ENCODE measurements around the gene DIRAS2. TPM values are rescaled to one million over a fixed set of nuclear protein-coding genes. Genes with fewer than 3 reads are reported as not detected.
A peak's percentile ranks its signal among the peaks of the same experiment; 100 is the strongest.
"Not testable (repeated sequence)": the region's sequence is repeated elsewhere in the genome, so short reads cannot be mapped to it uniquely, and the experiment has no call there.

The DIRAS2 gene
- total RNA-seq (2014; rRNA removed; shearing (Covaris generic)), result 0.08 and 0.23 TPM in 2 replicates

DNA sequence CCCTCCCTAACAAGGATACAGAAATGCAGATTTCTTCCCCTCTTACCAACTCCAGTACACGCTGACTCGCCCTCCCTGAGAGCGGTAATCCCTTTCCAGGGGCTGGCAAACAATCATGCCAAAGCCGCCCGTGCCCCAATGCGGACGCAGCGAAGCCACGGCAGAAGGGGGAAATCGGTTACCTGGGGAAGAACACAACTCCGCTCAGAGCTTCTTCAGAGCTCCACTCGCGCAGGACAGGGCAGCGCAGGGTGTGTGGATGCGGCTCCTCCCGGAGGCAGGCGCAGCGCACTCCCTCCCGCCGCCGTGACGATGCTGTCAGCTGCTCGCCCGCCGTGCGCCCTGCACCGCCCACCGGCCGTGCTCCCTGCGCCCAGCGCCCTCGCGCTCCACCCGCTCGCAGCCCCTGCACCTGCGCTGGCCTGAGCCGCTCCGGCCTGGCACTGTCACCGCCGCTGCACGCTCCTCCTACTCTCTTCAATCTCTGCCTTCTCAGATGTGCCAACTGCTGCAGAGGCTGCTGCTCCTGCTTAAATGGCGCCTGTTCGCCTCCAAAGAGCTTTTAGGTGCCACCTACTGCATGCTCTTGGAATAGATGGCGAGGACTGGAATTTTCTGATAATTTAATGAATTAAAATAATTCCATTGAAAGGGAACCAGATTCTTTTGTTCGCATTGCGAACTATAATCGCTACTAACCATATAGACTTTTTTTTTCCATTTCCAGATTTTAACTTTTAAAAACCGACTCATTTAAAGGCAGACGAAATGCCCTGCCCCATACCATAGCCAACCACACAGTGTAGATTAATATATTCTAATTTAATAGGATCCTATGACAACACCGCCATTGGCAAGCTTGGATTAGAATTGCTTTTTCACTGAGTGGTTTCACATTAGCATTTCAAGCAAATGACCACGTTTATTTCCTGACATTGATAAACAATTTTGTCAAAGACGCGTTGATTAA, at the start of gene DIRAS2:
Gene DIRAS2 (minus strand): TSS at position 255 of the 970 bp plus-strand sequence. CDS start 28,997 bp downstream, outside the sequence.
- peak; percentile 52 for DNase-seq (ENCODE audit: low spot score)

DNA sequence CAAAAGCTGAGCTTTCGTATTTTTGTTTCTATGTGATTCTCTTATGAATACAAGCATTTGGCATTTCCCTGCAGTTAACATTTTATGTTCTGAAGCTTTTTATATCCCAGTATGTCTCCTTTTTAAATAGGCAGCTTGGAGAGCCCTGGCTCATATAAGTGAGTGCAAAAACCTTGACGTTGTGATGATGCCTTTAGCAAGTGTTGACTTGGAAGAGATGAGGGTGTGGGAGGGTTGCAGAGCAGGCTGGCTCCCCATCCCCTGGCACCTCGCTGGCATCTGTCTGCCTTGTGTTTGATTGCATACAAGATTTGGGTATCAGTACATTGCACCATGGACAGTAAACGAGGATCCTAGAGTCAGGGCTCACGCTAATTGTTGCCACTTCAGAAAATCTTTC, 42.1 kb upstream of the DIRAS2 start:
- no peak for DNase-seq (ENCODE audit: low spot score)

- DNase-seq (ENCODE audit: low spot score), result no peak
These were observed 41.5 kb upstream of the DIRAS2 start for GRCh38 chr9:90684106-90684505.

DNA sequence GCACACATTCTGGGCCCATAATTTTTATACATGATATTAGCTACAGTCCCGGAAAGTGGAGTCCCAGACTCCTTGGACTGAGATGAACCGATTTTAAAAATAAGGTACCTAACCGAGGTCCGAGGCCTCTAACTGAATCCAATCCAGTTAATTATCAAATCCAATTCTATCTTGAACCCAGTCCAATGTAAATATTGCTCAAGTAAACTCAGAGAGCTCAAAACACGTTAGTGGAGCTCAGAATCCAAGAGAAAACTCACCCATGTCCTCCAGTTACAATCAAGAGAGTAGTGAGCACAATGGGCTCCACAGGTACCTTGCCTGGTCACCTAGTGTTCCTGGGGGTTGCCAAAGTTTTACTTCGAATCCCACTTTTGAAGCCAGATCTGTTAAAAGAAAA, 37.9 kb upstream of the DIRAS2 start:
- no peak for DNase-seq (ENCODE audit: low spot score)

GRCh38 chr9:90665072-90665471, 22.4 kb upstream of the DIRAS2 start:
- DNase-seq (ENCODE audit: low spot score), result no peak

DNA sequence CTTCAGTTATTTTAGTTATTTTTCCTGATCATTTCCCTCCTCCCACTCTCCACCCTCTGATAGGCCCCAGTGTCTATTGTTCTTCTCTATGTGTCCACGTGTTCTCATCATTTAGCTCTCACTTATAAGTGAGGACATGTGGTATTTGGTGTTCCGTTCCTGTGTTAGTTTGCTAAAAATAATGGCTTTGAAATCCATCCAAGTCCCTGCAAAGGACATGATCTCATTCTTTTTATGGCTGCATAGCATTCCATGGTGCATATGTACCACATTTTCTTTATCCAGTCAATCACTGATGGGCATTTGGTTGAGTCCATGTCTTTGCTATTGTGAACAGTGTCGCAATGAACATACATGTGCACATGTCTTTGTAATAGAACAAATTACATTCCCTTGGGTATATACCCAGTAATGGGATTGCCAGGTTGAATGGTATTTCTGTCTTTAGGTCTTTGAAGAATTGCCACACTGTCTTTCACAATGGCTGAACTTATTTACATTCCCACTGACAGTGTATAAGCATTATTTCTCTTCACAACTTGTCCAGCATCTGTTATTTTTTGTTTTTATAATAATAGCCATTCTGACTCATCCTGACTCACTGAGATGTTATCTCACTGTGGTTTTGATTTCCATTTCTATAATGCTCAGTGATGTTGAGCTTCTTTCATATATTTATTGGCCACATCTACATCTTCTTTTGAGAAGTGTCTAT, 17.2 kb upstream of the DIRAS2 start:
- DNase-seq (ENCODE audit: low spot score), result peak; percentile 27

DNA sequence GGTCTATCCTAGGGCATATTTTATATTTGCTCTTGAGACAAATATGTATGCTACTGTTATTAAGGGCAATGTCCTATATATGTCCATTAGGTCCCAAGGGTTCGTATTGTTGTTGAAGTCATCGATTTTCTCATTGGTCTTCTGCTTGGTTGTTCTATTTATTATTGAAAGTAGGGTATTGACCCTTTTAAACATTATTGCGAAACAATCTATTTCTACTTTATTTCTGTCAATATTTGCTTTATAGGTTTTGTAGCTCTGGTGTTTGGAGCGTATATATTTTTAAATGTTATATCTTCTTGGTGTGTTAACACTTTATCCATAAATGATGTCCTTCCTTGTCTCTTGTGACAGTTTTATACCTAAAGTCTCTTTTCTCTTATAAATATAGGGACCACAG, 16.2 kb upstream of the DIRAS2 start:
- no peak for DNase-seq (ENCODE audit: low spot score)

DNA sequence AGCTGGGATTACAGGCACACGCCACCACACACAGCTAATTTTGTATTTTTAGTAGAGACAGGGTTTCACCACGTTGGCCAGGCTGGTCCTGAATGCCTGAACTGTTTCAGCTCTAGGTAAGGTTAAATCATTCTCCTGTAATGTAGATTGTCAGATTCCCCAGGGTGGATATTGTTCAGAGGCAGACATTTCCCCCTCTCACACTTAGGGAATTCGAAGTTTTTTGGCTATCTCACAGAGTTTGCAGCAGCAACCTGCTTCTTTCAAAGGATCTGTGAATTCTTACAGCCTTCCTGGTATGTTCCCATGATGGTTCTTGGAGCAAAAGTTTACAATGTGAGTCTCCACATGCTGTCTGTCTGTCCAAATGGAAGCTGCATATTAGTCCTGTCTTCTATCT, 15.6 kb upstream of the DIRAS2 start:
- no peak for DNase-seq (ENCODE audit: low spot score)

DNA sequence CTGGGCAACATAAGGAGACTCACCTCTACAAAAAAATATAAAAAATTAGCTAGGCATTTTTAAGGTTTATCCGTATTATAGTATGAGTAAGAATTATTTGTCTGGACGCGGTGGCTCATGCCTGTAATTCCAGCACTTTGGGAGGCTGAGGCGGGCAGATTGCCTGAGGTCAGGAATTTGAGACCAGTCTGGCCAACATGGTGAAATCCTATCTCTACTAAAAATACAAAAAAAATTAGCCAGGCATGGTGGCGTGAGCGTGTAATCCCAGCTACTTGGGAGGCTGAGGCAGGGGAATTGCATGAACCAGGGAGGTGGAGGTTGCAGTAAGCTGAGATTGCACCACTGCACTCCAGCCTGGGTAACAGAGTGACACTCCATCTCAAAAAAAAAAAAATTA, 14.3 kb upstream of the DIRAS2 start:
- not testable (repeated sequence) for DNase-seq (ENCODE audit: low spot score)

DNA sequence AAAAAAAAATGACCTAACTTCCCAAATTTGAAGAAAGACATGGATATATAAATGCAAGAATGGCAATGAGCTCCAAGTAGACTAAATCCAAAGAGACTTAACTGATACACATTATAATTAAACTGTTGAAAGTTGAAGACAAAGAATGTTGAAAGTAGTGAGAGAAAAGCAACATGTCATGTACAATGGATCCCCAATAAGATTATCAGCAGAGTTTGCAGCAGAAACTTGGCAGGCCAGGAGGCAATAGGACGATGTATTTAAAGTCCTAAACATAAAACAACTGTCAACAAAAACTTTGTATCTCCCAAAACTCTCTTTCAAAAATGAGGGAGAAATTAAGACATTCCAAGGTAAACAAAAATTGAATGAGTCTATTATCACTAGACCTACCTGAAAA, 8.6 kb upstream of the DIRAS2 start:
- DNase-seq (ENCODE audit: low spot score), result no peak

- no peak for DNase-seq (ENCODE audit: low spot score)
These were observed 5.2 kb upstream of the DIRAS2 start for GRCh38 chr9:90647843-90648242.

DNA sequence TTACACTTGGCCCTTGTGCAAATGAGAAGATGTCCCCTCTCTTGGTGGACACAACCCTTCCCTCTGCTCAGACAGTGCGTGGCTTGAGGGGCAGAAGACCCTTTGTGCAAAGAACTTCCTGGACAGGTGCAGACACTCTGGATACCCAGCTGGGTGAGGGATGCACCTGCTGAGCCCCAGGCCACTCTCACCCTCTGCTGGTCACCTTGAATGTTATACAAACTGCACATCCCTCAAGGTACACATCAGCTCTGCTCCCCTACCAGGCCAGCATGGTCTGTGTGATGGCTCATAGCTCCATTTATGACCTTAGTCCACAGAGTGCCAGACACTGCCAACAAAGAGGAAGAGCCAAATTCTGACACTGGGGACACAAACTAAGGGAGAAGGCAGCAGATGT, 3.1 kb upstream of the DIRAS2 start:
- DNase-seq (ENCODE audit: low spot score), result no peak

GRCh38 chr9:90641884-90642487, 638 bp downstream of the DIRAS2 start:
- DNase-seq (ENCODE audit: low spot score), result no peak

GRCh38 chr9:90641086-90641485, 1.5 kb downstream of the DIRAS2 start:
- no peak for DNase-seq (ENCODE audit: low spot score)

DNA sequence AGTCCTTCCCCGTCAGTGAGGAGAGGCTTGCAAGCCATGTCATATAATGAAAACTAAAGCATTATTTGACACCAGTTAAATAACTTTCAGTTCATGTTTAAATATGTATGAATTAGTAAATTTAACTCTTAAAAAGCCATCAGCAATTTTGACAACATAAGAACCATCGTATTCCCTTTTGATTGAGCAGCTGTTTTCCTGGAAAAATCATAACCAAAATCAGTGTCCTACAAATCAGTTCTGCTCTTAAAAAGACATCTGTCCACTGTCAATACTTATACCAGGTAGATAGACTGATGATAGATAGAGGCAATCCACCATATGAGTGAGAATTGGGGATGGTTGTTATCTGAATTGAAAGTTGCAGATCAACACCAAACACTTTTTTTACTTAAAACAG, 2.3 kb downstream of the DIRAS2 start:
- no peak for DNase-seq (ENCODE audit: low spot score)

DNA sequence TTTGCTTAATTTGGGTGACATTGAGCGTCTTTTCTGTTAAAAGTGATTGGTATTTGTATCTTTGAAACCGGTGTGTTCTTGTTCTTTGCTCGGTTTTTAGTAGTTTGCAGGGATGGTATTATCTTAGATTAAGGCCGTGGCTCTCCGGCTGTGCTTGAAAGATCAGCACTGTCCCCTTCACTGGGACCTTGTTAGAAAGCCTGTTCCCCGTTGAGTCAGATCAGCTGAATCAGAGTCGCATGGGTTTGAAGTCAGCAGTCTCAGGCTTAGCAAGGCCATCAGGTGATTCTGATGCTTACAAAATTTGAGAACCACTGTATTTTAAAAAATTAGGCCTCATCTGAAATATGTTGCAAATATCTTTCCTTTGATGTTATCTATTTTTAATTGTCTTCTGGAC, 5.0 kb downstream of the DIRAS2 start:
- no peak for DNase-seq (ENCODE audit: low spot score)

- DNase-seq (ENCODE audit: low spot score), result no peak
These were observed 9.9 kb downstream of the DIRAS2 start for GRCh38 chr9:90632647-90633207.

DNA sequence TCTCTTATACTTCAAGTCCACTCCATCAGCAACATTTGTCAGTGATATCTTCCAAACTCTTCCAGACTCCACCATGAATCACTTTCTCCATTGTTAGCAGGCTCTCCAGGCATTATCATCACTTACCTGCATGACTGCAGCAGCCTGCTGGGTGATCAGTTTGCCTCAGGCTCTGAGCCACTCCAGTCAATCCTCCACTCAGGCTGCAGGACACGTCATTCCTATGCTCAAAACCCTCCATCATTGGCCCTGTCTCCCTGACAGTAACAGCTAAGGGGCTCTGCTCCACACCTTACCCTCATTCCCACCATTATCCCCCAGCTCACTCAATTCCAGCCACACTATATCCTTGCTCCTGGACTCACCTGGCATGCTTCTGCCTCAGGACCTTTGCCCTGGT, 10.7 kb downstream of the DIRAS2 start:
- DNase-seq (ENCODE audit: low spot score), result no peak

GRCh38 chr9:90629991-90630390, 12.6 kb downstream of the DIRAS2 start:
- no peak for DNase-seq (ENCODE audit: low spot score)

DNA sequence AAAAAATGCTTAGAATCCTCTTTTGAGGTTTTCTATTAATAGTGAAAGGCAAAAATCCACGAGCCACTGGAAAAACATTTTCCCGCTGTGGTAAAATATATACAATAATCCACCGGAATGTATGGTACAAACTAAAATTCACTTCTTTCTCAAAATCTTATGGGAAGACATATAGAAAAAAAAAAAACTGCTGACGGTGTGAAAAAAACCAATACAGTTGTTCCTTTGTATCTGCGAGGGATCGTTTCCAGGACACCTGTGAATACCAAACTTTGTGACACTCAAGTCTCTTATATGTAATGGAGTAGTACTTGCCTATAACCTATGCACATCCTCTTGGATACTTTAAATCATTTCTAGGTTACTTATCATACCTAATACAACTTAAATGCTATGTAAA, 13.3 kb downstream of the DIRAS2 start:
- DNase-seq (ENCODE audit: low spot score), result no peak

DNA sequence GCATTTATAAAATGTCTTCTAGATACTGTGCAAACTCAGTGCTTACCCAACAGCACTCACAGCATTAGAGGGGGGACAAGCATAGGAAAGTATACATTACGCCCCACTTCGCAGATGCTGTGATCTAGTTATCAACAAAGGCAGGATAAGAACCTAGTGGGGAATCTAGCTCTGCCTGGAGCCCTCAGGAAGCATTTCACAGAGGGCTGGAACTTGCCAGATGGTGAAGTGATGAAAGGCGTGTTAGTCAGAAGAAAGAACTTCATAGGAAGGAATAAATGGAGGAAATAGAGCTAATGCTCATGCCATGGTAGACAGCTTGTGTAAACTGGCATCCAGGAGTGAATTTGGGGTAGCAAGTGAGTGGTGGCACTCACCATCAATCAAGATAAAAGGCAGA, 25.8 kb downstream of the DIRAS2 start:
- no peak for DNase-seq (ENCODE audit: low spot score)

DNA sequence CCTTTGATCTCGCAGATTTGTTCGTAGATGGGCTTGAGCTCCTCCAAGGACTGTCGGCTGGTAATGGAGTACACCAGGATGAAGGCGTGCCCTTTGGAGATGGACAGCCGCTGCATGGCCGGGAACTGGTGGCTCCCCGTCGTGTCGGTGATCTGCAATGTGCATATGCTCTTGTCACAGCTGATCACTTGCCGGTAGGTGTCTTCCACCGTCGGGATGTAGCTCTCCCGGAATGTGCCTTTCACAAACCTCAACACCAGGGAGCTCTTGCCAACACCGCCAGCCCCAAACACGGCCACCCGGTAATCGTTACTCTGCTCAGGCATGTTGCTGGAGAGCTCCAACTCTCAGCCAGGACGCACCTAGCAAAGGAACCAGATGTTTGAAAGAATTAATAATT, 29.1 kb downstream of the DIRAS2 start:
- no peak for DNase-seq (ENCODE audit: low spot score)
